NCI-H1105 treated with DMSO at 0.1 percent for 48 hours (cell line): ENCODE measurements around the gene BMAL1.

Experiments
- DNase-seq: peaks from one replicate; lab custom pipeline; 2025; lab: John Stamatoyannopoulos, UW

The BMAL1 gene

DNA sequence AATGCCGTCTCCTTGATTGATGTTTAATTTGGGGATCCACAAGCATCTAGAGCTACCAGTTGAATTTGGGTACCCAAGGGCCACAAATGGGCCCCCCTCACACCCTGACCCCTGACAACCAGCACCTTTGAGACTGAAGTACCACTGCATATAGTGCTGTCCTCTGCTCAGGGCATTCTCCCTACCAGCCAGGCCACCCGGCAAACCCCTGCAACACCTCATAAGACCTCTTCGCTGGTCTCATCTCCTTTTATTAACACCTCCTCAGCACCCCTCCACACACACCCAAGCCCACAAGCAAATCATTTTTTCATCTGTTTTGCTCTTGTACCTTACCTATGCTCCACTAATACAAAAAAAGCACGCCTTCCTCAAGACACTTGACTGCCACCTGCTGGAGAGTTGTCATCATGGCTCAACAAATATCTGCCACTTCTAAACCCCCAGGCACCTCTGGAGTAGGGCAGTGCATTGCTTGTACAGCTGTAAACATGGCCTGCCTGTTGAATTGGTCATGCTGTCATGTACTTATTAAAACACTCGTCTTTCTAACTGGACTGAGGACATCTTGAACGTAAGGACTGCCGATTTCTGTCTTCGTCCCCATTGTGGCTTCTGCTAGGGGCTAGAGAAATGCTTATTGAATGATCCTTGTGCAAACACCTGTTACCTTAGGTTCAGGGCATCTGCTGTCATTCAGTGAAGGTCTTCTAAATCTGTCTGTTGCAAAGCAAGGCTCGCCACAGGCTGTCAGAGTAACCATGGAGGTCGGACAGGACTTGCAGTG is 66.5 kb downstream of the BMAL1 start:
- peak; percentile 73 for DNase-seq

GRCh38 chr11:13344818-13345217 is 67.2 kb downstream of the BMAL1 start:
- DNase-seq, result no peak

GRCh38 chr11:13346470-13346869 is 68.9 kb downstream of the BMAL1 start:
- no peak for DNase-seq

- no peak for DNase-seq
Observed at GRCh38 chr11:13347901-13348300, 70.3 kb downstream of the BMAL1 start.

- no peak for DNase-seq
Observed at GRCh38 chr11:13348305-13348704, 70.7 kb downstream of the BMAL1 start.

DNA sequence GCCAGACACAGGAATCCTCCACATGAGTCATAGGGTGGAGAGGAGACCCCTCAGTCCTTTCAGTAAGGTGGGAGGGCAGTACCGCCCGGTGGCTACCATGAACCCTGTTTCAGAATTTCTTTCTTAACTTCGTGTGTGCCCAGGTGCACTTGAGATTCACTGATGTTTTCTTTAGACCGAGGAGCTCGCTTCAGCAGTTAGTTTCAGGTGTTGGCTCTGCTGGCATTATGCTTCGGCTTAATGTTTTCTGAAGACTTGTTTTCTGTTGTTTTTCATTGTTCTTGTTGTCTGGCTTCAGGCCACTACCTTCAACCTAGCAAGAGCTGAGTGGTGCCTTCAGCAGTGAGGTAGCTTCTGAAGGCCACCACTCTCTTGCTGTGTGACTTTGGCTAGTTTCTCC is 71.5 kb downstream of the BMAL1 start:
- DNase-seq, result no peak

- no peak for DNase-seq
Observed at GRCh38 chr11:13349581-13349980, 72.0 kb downstream of the BMAL1 start.

GRCh38 chr11:13352711-13353110 is 75.1 kb downstream of the BMAL1 start:
- DNase-seq, result no peak

- DNase-seq, result no peak
Observed at GRCh38 chr11:13354335-13354734, 76.7 kb downstream of the BMAL1 start.

GRCh38 chr11:13355191-13355590 is 77.6 kb downstream of the BMAL1 start:
- no peak for DNase-seq

- no peak for DNase-seq
Observed at GRCh38 chr11:13357232-13357631, 79.6 kb downstream of the BMAL1 start.

- no peak for DNase-seq
Observed at GRCh38 chr11:13358596-13359270, 81.1 kb downstream of the BMAL1 start.

- DNase-seq, result no peak
Observed at GRCh38 chr11:13362596-13363109, 85.1 kb downstream of the BMAL1 start.

- DNase-seq, result no peak
Observed at GRCh38 chr11:13364388-13364787, 86.8 kb downstream of the BMAL1 start.

- no peak for DNase-seq
Observed at GRCh38 chr11:13366266-13367026, 88.9 kb downstream of the BMAL1 start.

DNA sequence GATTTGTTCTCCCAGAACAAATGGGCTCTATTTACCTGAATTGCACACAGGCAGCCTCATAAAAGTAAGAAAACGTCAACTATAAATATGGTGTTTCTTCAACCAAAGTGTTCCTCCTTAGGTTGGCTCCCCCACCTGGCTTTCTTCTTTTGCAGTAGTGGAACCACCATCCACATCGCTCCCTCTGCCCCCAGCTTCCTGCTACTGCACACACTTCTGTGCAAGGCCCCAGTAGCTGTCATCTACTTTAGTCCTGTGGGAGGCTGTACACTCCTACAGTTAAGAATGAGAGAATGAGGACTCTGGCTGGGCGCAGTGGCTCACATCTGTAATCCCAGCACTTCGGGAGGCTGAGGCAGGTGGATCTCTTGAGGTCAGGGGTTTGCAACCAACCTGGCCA is 89.5 kb downstream of the BMAL1 start:
- no peak for DNase-seq

- DNase-seq, result no peak
Observed at GRCh38 chr11:13368041-13368446, 90.5 kb downstream of the BMAL1 start.

- DNase-seq, result no peak
Observed at GRCh38 chr11:13373216-13373615, 95.6 kb downstream of the BMAL1 start.

- DNase-seq, result no peak
Observed at GRCh38 chr11:13375798-13376197, 98.2 kb downstream of the BMAL1 start.

DNA sequence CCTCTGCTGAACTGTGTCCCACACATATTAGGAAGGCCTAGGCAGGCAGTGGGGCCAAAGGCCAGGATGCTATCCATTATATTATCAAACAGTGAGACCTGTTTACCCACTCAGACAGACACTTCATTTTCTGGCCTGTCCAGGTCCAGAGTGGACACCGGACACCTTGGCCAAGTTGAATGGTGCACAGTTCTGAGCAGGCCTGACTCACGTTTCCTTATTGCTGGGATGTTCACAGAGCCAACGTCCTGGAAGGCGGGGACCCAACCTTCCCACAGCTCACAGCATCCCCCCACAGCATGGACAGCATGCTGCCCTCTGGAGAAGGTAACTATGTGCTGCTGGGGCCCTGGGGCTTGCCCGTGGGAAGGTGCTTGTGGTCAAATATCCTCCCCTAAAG is 98.8 kb downstream of the BMAL1 start:
- DNase-seq, result no peak

DNA sequence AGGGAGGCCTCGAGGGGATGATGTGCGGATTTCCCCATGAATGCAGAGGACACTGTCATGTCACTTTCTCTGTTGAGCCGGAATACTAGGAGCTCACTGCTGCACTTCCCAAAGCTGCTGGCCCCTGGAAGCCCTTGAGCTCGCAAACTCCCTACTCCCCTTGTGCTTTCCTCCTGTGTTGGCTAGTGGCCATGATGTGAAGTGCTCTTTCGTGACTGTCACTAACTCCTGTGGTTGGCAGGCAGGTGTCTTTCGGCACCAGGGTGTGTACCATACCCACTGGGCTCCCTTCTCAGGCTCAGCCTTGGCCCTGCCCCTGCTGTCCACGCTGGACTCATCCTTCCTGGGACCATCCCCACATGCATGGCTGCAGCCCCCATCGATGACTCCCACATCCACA is 99.2 kb downstream of the BMAL1 start:
- peak; percentile 9 for DNase-seq

DNA sequence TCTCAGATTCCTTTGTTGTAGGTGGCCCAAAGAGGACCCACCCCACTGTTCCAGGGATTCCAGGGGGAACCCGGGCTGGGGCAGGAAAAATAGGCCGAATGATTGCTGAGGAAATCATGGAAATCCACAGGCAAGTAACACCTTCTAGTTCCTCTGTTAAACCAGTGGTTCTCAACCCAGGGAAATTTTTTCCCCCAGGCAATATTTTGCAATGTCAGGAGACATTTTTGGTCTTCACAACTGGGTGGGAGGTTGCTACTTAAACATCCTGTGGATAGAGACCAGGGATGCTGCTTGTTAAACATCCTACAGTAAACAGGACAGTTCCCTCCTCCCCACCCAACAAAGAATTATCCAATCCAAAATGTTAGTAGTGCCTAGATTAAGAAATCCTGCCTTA is 100.7 kb downstream of the BMAL1 start:
- DNase-seq, result no peak

- no peak for DNase-seq
Observed at GRCh38 chr11:13380731-13381130, 103.1 kb downstream of the BMAL1 start.
